A549 (cell line): Measurements from ENCODE around the gene AXDND1. TPM values are rescaled to one million over a fixed set of nuclear protein-coding genes. Genes with fewer than 3 reads are reported as not detected.

Experiments
- ATAC-seq, 2 experiments: fragments of 200-7000 bp in 1 of 2; fragments of >200 bp in 1 of 2; cut with Nextera tagmentation in 1 of 2; cut with Tn5 transposase in 1 of 2; 3 replicates each; pipeline versions ENCODE4 v1.8.0 to v1.9.1; 2018 to 2020; ENCODE audit warnings: mild to moderate bottlenecking in 1 of 2, moderate library complexity in 1 of 2
- CTCF ChIA-PET: fragments of 300-600 bp; sonication (Branson Sonifier 250); formaldehyde crosslinking; extraction: SDS; loops from one replicate; lab custom pipeline; 2021; ENCODE audit warnings: antibody characterized with exemption, inconsistent platforms; lab: Yijun Ruan, JAX
- POLR2A ChIA-PET: fragments of 350-600 bp; formaldehyde crosslinking; extraction: SDS; loops from one replicate; lab custom pipeline; 2021; ENCODE audit warnings: antibody characterized with exemption, inconsistent platforms; lab: Yijun Ruan, JAX
- DNase-seq, 2 experiments: peaks; one replicate each; pipeline versions ENCODE4 v3.0.0 to v3.0.0-alpha.2; 2011 to 2016; ENCODE audit warnings: low read depth in 1 of 2, low spot score in 1 of 2
- FAIRE-seq: peaks from 2 replicates; lab custom pipeline; 2011; peaks lifted over from hg19 to GRCh38; lab: Jason Lieb, UNC
- H3K27ac ChIP-seq, 2 experiments: fragments of >200 bp; sonication (Bioruptor Twin); formaldehyde crosslinking; 3 replicates each; pipeline ENCODE4 v1.5.1; 2016 to 2017
- H3K4me1 ChIP-seq: fragments of >200 bp; sonication (Bioruptor Twin); formaldehyde crosslinking; 3 replicates; pipeline ENCODE4 v1.6.1; 2016
- H3K4me2 ChIP-seq: fragments of >200 bp; sonication (Bioruptor Twin); formaldehyde crosslinking; 3 replicates; pipeline ENCODE4 v1.6.1; 2016
- H3K4me3 ChIP-seq: fragments of >200 bp; sonication (Bioruptor Twin); formaldehyde crosslinking; 3 replicates; pipeline ENCODE4 v1.5.1; 2016
- H3K9me3 ChIP-seq: fragments of >200 bp; sonication (Bioruptor Twin); formaldehyde crosslinking; 3 replicates; pipeline ENCODE4 v1.6.1; 2016
- BHLHE40 ChIP-seq: IDR thresholded peaks from 2 replicates; pipeline ENCODE4 v1.6.1; 2012; ENCODE audit warnings: low read depth, low read length, inconsistent platforms
- CBX8 ChIP-seq: fragments of 200-600 bp; sonication (generic); IDR thresholded peaks from 2 replicates; pipeline ENCODE4 v1.6.1; 2016
- CHD2 ChIP-seq: fragments of 150-350 bp; IDR thresholded peaks from 2 replicates; pipeline ENCODE4 v1.6.1; 2014; ENCODE audit warnings: low read length; ENCODE audit not compliant: partially characterized antibody
- CHD4 ChIP-seq: fragments of 200-600 bp; sonication (generic); IDR thresholded peaks from 2 replicates; pipeline ENCODE4 v1.6.1; 2016; ENCODE audit warnings: antibody characterized with exemption, mild to moderate bottlenecking, borderline replicate concordance
- EHF ChIP-seq: fragments of 250-450 bp; sonication (Bioruptor Pico); IDR thresholded peaks from 2 replicates; pipeline ENCODE4 v1.5.0; 2020; ENCODE audit warnings: mild to moderate bottlenecking
- ESRRA ChIP-seq: fragments of 150-350 bp; IDR thresholded peaks from 2 replicates; pipeline ENCODE4 v1.6.1; 2014; ENCODE audit warnings: mild to moderate bottlenecking, low read length, borderline replicate concordance
- HEYL ChIP-seq: fragments of 250-450 bp; sonication (Bioruptor Pico); IDR thresholded peaks from 2 replicates; pipeline ENCODE4 v1.8.0; 2021; ENCODE audit warnings: mild to moderate bottlenecking, moderate library complexity
- HOXB13 ChIP-seq: fragments of 250-450 bp; sonication (Bioruptor Pico); IDR thresholded peaks from 2 replicates; pipeline ENCODE4 v1.5.0; 2020; ENCODE audit warnings: low read depth, mild to moderate bottlenecking, moderate library complexity
- HOXB5 ChIP-seq: fragments of 250-450 bp; sonication (Bioruptor Pico); IDR thresholded peaks from 2 replicates; pipeline ENCODE4 v1.5.0; 2020; ENCODE audit warnings: mild to moderate bottlenecking, moderate library complexity
- JUN ChIP-seq, 2 experiments: fragments of >200 bp; sonication (Bioruptor Twin); formaldehyde crosslinking; IDR thresholded peaks; 2 replicates in 1 of 2; 3 replicates in 1 of 2; pipeline ENCODE4 v1.6.1; 2016 to 2017
- KDM1A ChIP-seq: fragments of 200-600 bp; sonication (generic); IDR thresholded peaks from 2 replicates; pipeline ENCODE4 v1.6.1; 2016; ENCODE audit warnings: low read depth, mild to moderate bottlenecking
- KDM5A ChIP-seq: fragments of 200-600 bp; sonication (generic); IDR thresholded peaks from 2 replicates; pipeline ENCODE4 v1.6.1; 2016; ENCODE audit warnings: antibody characterized with exemption, mild to moderate bottlenecking
- MAFK ChIP-seq: fragments of 450-650 bp; IDR thresholded peaks from 2 replicates; pipeline ENCODE4 v1.6.1; 2014; ENCODE audit not compliant: partially characterized antibody
- MAZ ChIP-seq: fragments of 150-350 bp; IDR thresholded peaks from 2 replicates; pipeline ENCODE4 v1.6.1; 2014; ENCODE audit warnings: antibody characterized with exemption, low read depth, low read length, borderline replicate concordance
- NFE2L2 ChIP-seq: fragments of 150-350 bp; conservative IDR thresholded peaks from 2 replicates; pipeline ENCODE4 v1.6.1; 2014; ENCODE audit warnings: low read length
- POLR2AphosphoS2 ChIP-seq: conservative IDR thresholded peaks from 2 replicates; pipeline ENCODE4 v1.6.1; 2012; ENCODE audit warnings: low read length, improper control_type of control experiment, inconsistent platforms
- RAD21 ChIP-seq, 2 experiments: fragments of >200 bp in 1 of 2; sonication (Bioruptor Twin) in 1 of 2; formaldehyde crosslinking in 1 of 2; IDR thresholded peaks in 1 of 2; conservative IDR thresholded peaks in 1 of 2; 2 replicates in 1 of 2; 3 replicates in 1 of 2; pipeline ENCODE4 v1.6.1; 2012 to 2018; ENCODE audit warnings: inconsistent platforms in 1 of 2
- RARB ChIP-seq: fragments of 250-450 bp; sonication (Bioruptor Pico); IDR thresholded peaks from 2 replicates; pipeline ENCODE4 v1.8.0; 2021; ENCODE audit warnings: mild to moderate bottlenecking, moderate library complexity
- RNF2 ChIP-seq: fragments of 200-600 bp; sonication (generic); IDR thresholded peaks from 2 replicates; pipeline ENCODE4 v1.6.1; 2016; ENCODE audit warnings: low read depth, mild to moderate bottlenecking, antibody characterized with exemption, moderate library complexity, borderline replicate concordance
- SMC3 ChIP-seq: fragments of >200 bp; sonication (Bioruptor Twin); formaldehyde crosslinking; IDR thresholded peaks from 3 replicates; pipeline ENCODE4 v1.6.1; 2018; ENCODE audit warnings: inconsistent platforms
- ZNF302 ChIP-seq: fragments of 250-450 bp; sonication (Bioruptor Pico); IDR thresholded peaks from 2 replicates; pipeline ENCODE4 v1.9.0; 2021; ENCODE audit warnings: inconsistent platforms, mild to moderate bottlenecking, moderate library complexity
- WGBS: methylation state at CpG from one replicate; pipeline ENCODE4 v1.1.6; 2017; ENCODE audit errors: missing lambda C conversion rate; 5-methylcytosine and 5-hydroxymethylcytosine counted together
- polyA plus RNA-seq, 4 experiments: library from polyadenylated mRNA; depleted of rRNA in 3 of 4; stranded (reverse); fragments of >200 nt; fragmentation: RNase III in 1 of 4; extraction: RNeasy Plus Mini Kit Qiagen cat#74134 plus additional on column Dnase treatment in 1 of 4; gene quantifications; 2 replicates in 3 of 4; 3 replicates in 1 of 4; pipeline ENCODE4 v1.2.3, GENCODE V29; 2011 to 2017
- TF ChIP-seq, protein P1 (sequence below): fragments of 150-350 bp; IDR thresholded peaks from 2 replicates; pipeline ENCODE4 v1.6.1; 2014; ENCODE audit warnings: low read depth, mild to moderate bottlenecking, low read length
- TF ChIP-seq, protein P2 (sequence below): fragments of >200 bp; sonication (Bioruptor Twin); formaldehyde crosslinking; IDR thresholded peaks from 2 replicates; pipeline ENCODE4 v1.6.1; 2016
- TF ChIP-seq, protein P3 (sequence below): fragments of 250-450 bp; sonication (Bioruptor Pico); IDR thresholded peaks from 2 replicates; pipeline ENCODE4 v1.5.0; 2021; ENCODE audit warnings: mild to moderate bottlenecking, moderate library complexity, borderline replicate concordance

The AXDND1 gene
- polyA plus RNA-seq, 2 of the 4 experiments (the other 2 are of a cell fraction): 0.30 to 0.71 TPM

DNA sequence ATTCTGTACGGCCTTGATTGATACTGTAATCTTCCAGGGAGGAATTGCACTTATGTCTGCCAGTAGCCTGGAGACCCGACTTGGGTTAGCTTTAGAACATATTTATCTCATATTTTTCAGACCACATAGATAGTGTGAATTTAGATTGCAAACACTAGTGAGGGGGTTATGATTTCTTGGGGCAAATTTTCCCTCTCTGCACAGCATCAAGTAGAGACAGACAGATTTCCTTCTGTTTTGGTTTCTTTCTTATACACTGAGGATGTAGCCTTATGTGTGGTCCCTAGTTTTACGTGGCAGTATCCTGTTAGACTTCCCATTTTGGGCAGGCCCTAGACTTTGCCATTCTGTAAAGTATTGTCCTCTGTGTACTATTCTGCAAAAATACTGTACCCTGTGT, 43.2 kb upstream of the AXDND1 start:
- ATAC-seq (no peak), FAIRE-seq (no peak), DNase-seq (no peak)
- 85% methylated on average over 3 of the region's 3 CpGs for WGBS
- CTCF ChIA-PET: interaction anchor here (1.7 kb wide), 1 partner anchor 71 kb away, joined by 3 read pairs; no protein-coding TSS in a partner anchor
- Histone ChIP-seq H3K4me1 (no peaks in the 10 kb centered on the region), H3K4me3 (no peak overlapping the region), H3K4me2 (no peak overlapping the region), H3K27ac (no peak overlapping the region), H3K9me3 (no peaks in the 10 kb centered on the region)
- POLR2A ChIA-PET: no interaction called here
- TF ChIP-seq EHF (CRISPR knock-in tag) (no peak), HEYL (no peak), RAD21 (conservative IDR thresholded peaks at IDR 0.05 in 1 of 2, IDR thresholded peaks at IDR 0.05 in 1 of 2) (no peak)
- TF ChIP-seq, protein P1, sequence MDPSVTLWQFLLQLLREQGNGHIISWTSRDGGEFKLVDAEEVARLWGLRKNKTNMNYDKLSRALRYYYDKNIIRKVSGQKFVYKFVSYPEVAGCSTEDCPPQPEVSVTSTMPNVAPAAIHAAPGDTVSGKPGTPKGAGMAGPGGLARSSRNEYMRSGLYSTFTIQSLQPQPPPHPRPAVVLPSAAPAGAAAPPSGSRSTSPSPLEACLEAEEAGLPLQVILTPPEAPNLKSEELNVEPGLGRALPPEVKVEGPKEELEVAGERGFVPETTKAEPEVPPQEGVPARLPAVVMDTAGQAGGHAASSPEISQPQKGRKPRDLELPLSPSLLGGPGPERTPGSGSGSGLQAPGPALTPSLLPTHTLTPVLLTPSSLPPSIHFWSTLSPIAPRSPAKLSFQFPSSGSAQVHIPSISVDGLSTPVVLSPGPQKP: no peak
- TF ChIP-seq, all 56 proteins: peak for 0

DNA sequence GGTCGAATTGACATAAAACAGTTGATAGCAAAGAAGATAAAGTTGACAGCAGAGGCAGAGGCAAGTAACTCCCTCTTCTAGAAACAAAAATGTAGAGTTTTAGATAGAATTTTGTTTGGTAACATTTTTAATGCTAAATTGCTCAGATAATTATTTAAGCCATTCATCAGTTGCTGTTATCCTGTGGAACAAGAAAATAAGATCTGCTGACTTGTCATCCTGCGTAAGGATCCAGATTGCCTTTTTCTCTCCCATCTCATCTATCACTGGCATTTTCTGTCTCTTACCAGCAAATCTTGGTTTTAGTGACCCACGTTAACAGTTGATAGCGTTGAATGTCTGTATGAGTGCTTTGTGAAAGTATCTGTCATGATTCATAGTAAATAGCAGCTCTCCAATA, 42.3 kb upstream of the AXDND1 start:
- no peak overlapping the region for H3K4me3 ChIP-seq
- 84% methylated on average over 4 of the region's 4 CpGs for WGBS
- H3K4me1 ChIP-seq: no peaks in the 10 kb centered on the region
- ATAC-seq: no peak
- no peak for DNase-seq
- ChIA-PET CTCF (interaction anchor here (1.7 kb wide), 1 partner anchor 72 kb away, joined by 3 read pairs; no protein-coding TSS in a partner anchor), POLR2A (no interaction called here)
- H3K27ac ChIP-seq: no peak overlapping the region
- no peak for FAIRE-seq
- no peak overlapping the region for H3K4me2 ChIP-seq
- TF ChIP-seq MAFK (peak; percentile 9), HEYL (no peak), BHLHE40 (no peak), CHD2 (no peak), CBX8 (no peak), MAZ (no peak), KDM1A (no peak)
- TF ChIP-seq, protein P2, sequence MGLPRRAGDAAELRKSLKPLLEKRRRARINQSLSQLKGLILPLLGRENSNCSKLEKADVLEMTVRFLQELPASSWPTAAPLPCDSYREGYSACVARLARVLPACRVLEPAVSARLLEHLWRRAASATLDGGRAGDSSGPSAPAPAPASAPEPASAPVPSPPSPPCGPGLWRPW: no peak
- no peaks in the 10 kb centered on the region for H3K9me3 ChIP-seq

DNA sequence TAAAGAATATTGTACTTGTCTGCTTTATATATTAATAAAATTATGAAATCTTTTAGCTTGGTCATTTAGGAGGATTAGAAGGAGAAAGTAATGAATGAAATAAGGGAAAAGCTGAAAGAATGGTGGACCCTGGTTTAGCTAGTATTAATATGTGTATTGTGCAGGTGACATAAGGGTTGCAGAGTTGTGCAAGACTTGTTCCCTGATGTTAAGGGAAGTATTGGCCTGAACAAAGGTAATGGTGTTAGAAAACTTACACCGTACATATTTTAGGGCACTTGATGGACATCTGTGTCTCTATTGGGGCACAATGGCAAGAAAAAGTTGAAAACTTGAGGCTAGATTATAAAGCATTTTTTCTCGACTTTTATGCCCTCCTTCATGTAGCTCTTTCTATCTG, 39.9 kb upstream of the AXDND1 start:
- POLR2A ChIA-PET: no interaction called here
- CTCF ChIA-PET: no interaction called here
- 87% methylated on average over 2 of the region's 2 CpGs for WGBS

More for the DNA sequence above, 39.9 kb upstream of the AXDND1 start:
- no peak for TF ChIP-seq KDM5A
- TF ChIP-seq RNF2: no peak
- no peak for TF ChIP-seq ZNF302 (CRISPR knock-in tag)
- TF ChIP-seq HOXB5 (CRISPR knock-in tag): no peak
- no peak for TF ChIP-seq MAFK
- TF ChIP-seq KDM1A: no peak
- TF ChIP-seq, protein P1: no peak
- TF ChIP-seq ESRRA: no peak
- no peak for TF ChIP-seq RARB (CRISPR knock-in tag)
- no peak for TF ChIP-seq SMC3
- TF ChIP-seq, protein P3, sequence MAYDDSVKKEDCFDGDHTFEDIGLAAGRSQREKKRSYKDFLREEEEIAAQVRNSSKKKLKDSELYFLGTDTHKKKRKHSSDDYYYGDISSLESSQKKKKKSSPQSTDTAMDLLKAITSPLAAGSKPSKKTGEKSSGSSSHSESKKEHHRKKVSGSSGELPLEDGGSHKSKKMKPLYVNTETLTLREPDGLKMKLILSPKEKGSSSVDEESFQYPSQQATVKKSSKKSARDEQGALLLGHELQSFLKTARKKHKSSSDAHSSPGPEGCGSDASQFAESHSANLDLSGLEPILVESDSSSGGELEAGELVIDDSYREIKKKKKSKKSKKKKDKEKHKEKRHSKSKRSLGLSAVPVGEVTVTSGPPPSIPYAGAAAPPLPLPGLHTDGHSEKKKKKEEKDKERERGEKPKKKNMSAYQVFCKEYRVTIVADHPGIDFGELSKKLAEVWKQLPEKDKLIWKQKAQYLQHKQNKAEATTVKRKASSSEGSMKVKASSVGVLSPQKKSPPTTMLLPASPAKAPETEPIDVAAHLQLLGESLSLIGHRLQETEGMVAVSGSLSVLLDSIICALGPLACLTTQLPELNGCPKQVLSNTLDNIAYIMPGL: no peak
- TF ChIP-seq JUN (IDR thresholded peaks at IDR 0.05): no peak
- TF ChIP-seq POLR2AphosphoS2: no peak
- no peak for TF ChIP-seq HOXB13 (CRISPR knock-in tag)
- TF ChIP-seq CHD4: no peak
- TF ChIP-seq NFE2L2: no peak
- TF ChIP-seq, all 56 proteins: peak for 0
- Histone ChIP-seq H3K27ac (no peak overlapping the region), H3K4me1 (no peaks in the 10 kb centered on the region), H3K4me2 (no peak overlapping the region), H3K4me3 (no peak overlapping the region), H3K9me3 (peaks cover 8% of the 10 kb centered on the region; the same call in 1 of the 3 replicates)
- DNase-seq (no peak), FAIRE-seq (no peak), ATAC-seq (no peak)
